Measurements from ENCODE around the gene CDH3.
A peak's percentile ranks its signal among the peaks of the same experiment; 100 is the strongest.

The CDH3 gene

GRCh38 chr16:68652659-68653058 lies 7.5 kb downstream of the CDH3 start:
- DNase-seq, result no peak

GRCh38 chr16:68655806-68656205 lies 10.7 kb downstream of the CDH3 start:
- DNase-seq, result no peak

- no peak for DNase-seq
Measured at GRCh38 chr16:68656751-68657150, 11.6 kb downstream of the CDH3 start.

GRCh38 chr16:68658341-68658973 lies 13.3 kb downstream of the CDH3 start:
- DNase-seq, result no peak

- DNase-seq, result no peak
Measured at GRCh38 chr16:68658974-68659360, 13.9 kb downstream of the CDH3 start.

- DNase-seq, result no peak
Measured at GRCh38 chr16:68659412-68660358, 14.6 kb downstream of the CDH3 start.

GRCh38 chr16:68660359-68660795 lies 15.3 kb downstream of the CDH3 start:
- DNase-seq, result no peak

- no peak for DNase-seq
Measured at GRCh38 chr16:68662035-68662434, 16.9 kb downstream of the CDH3 start.

- no peak for DNase-seq
Measured at GRCh38 chr16:68664297-68664696, 19.2 kb downstream of the CDH3 start.

GRCh38 chr16:68665501-68665900 lies 20.4 kb downstream of the CDH3 start:
- DNase-seq, result no peak

- no peak for DNase-seq
Measured at GRCh38 chr16:68668266-68668665, 23.2 kb downstream of the CDH3 start.

- no peak for DNase-seq
Measured at GRCh38 chr16:68676113-68676860, 31.2 kb downstream of the CDH3 start.

GRCh38 chr16:68681038-68681437 lies 35.9 kb downstream of the CDH3 start:
- DNase-seq, result no peak

GRCh38 chr16:68685685-68686478 lies 40.8 kb downstream of the CDH3 start:
- DNase-seq, result no peak

GRCh38 chr16:68686905-68687304 lies 41.8 kb downstream of the CDH3 start:
- no peak for DNase-seq

GRCh38 chr16:68689921-68690320 lies 44.8 kb downstream of the CDH3 start:
- DNase-seq, result no peak

GRCh38 chr16:68695575-68695974 lies 50.5 kb downstream of the CDH3 start:
- DNase-seq, result no peak

GRCh38 chr16:68696514-68696913 lies 51.4 kb downstream of the CDH3 start:
- no peak for DNase-seq

- DNase-seq, result no peak
Measured at GRCh38 chr16:68698091-68698490, 53.0 kb downstream of the CDH3 start.

GRCh38 chr16:68700120-68700519 lies 55.0 kb downstream of the CDH3 start:
- DNase-seq, result no peak

- DNase-seq, result no peak
Measured at GRCh38 chr16:68700831-68701230, 55.7 kb downstream of the CDH3 start.

GRCh38 chr16:68704232-68704867 lies 59.2 kb downstream of the CDH3 start:
- DNase-seq, result peak; percentile 39
